NOMO-1 treated with dmso at 0.1 percent for 144 hours (cell line): Measurements from ENCODE around the gene MAPK11.

Experiments used
- DNase-seq: peaks from one replicate; lab custom pipeline; 2025; ENCODE audit not compliant: unreplicated experiment; lab: John Stamatoyannopoulos, UW

Gene MAPK11

GRCh38 chr22:50308597-50308935, 38.4 kb upstream of the MAPK11 start:
- peak; percentile 59 for DNase-seq

- no peak for DNase-seq
Measured at GRCh38 chr22:50307890-50308596, 37.9 kb upstream of the MAPK11 start.

- peak; percentile 76 for DNase-seq
Measured at GRCh38 chr22:50306753-50307749, 36.9 kb upstream of the MAPK11 start, which contains the start of gene PLXNB2. PLXNB2 (minus strand) TSS chr22:50307646; CDS start chr22:50290584, 17,062 bp downstream.

- peak; percentile 83 for DNase-seq
Measured at GRCh38 chr22:50305923-50306566, 35.9 kb upstream of the MAPK11 start.

- DNase-seq, result no peak
Measured at GRCh38 chr22:50305393-50305922, 35.3 kb upstream of the MAPK11 start.

GRCh38 chr22:50304528-50305392, 34.6 kb upstream of the MAPK11 start:
- DNase-seq, result peak; percentile 83

- peak; percentile 30 for DNase-seq
Measured at GRCh38 chr22:50303848-50304527, 33.8 kb upstream of the MAPK11 start.

- DNase-seq, result no peak
Measured at GRCh38 chr22:50303515-50303847, 33.3 kb upstream of the MAPK11 start.

GRCh38 chr22:50302564-50302963, 32.4 kb upstream of the MAPK11 start:
- DNase-seq, result no peak

GRCh38 chr22:50302041-50302541, 31.9 kb upstream of the MAPK11 start:
- DNase-seq, result no peak

GRCh38 chr22:50301581-50301991, 31.4 kb upstream of the MAPK11 start:
- DNase-seq, result no peak

- no peak for DNase-seq
Measured at GRCh38 chr22:50300620-50301257, 30.6 kb upstream of the MAPK11 start.

- DNase-seq, result no peak
Measured at GRCh38 chr22:50299785-50300619, 29.8 kb upstream of the MAPK11 start.

- no peak for DNase-seq
Measured at GRCh38 chr22:50298937-50299784, 29.0 kb upstream of the MAPK11 start.

GRCh38 chr22:50298266-50298637, 28.1 kb upstream of the MAPK11 start:
- DNase-seq, result no peak

- no peak for DNase-seq
Measured at GRCh38 chr22:50297510-50298265, 27.5 kb upstream of the MAPK11 start.
